GM23248 (cell line): ENCODE measurements around the gene AFAP1L1. TPM values are rescaled to one million over a fixed set of nuclear protein-coding genes. Genes with fewer than 3 reads are reported as not detected.
A peak's percentile ranks its signal among the peaks of the same experiment; 100 is the strongest.

Source experiments
- DNase-seq: peaks from one replicate; pipeline ENCODE4 v3.0.0-alpha.2; 2015
- H2AFZ ChIP-seq: fragments of 200-600 bp; sonication (generic); 2 replicates; pipeline ENCODE4 v1.6.1; 2016; ENCODE audit warnings: antibody characterized with exemption
- H3F3A ChIP-seq: fragments of 200-600 bp; sonication (generic); 2 replicates; pipeline ENCODE4 v1.6.1; 2016; ENCODE audit warnings: mild to moderate bottlenecking, antibody characterized with exemption, mixed run types; ENCODE audit not compliant: insufficient read depth
- H3K27ac ChIP-seq: fragments of 200-600 bp; sonication (generic); 2 replicates; pipeline ENCODE4 v1.5.1; 2016; ENCODE audit warnings: mild to moderate bottlenecking
- H3K27me3 ChIP-seq: fragments of 200-600 bp; sonication (generic); replicated peaks from 2 replicates; pipeline ENCODE4 v1.6.1; 2016; ENCODE audit warnings: mild to moderate bottlenecking; ENCODE audit not compliant: insufficient read depth
- H3K36me3 ChIP-seq: fragments of 200-600 bp; sonication (generic); 2 replicates; pipeline ENCODE4 v1.6.1; 2016; ENCODE audit warnings: low read depth, mild to moderate bottlenecking
- H3K4me1 ChIP-seq: fragments of 200-600 bp; sonication (generic); 2 replicates; pipeline ENCODE4 v1.6.1; 2016; ENCODE audit warnings: mild to moderate bottlenecking; ENCODE audit not compliant: insufficient read depth
- H3K4me2 ChIP-seq: fragments of 200-600 bp; sonication (generic); one replicate; pipeline ENCODE4 v1.6.1; 2016; ENCODE audit warnings: mild to moderate bottlenecking; ENCODE audit not compliant: unreplicated experiment
- H3K4me3 ChIP-seq: fragments of 200-600 bp; sonication (generic); 2 replicates; pipeline ENCODE4 v1.5.1; 2016; ENCODE audit warnings: mild to moderate bottlenecking
- H3K79me2 ChIP-seq: fragments of 200-600 bp; sonication (generic); 2 replicates; pipeline ENCODE4 v1.6.1; 2016; ENCODE audit warnings: mild to moderate bottlenecking; ENCODE audit not compliant: insufficient read depth
- H3K9ac ChIP-seq: fragments of 200-600 bp; sonication (generic); 2 replicates; pipeline ENCODE4 v1.6.1; 2016; ENCODE audit warnings: mild to moderate bottlenecking
- H3K9me2 ChIP-seq: fragments of 200-600 bp; sonication (generic); 2 replicates; pipeline ENCODE4 v1.6.1; 2016; ENCODE audit warnings: mixed run types, mild to moderate bottlenecking, moderate library complexity; ENCODE audit not compliant: insufficient read depth
- H3K9me3 ChIP-seq: fragments of 200-600 bp; sonication (generic); one replicate; pipeline ENCODE4 v1.6.1; 2017; ENCODE audit warnings: low read depth
- H4K20me1 ChIP-seq: fragments of 200-600 bp; sonication (generic); 2 replicates; pipeline ENCODE4 v1.6.0; 2016; ENCODE audit not compliant: insufficient read depth
- EZH2 ChIP-seq: fragments of 200-600 bp; sonication (generic); IDR thresholded peaks from 2 replicates; pipeline ENCODE4 v1.6.1; 2018; ENCODE audit warnings: antibody characterized with exemption, mild to moderate bottlenecking; ENCODE audit not compliant: insufficient read depth, poor library complexity, severe bottlenecking
- EZH2phosphoT487 ChIP-seq: fragments of 200-600 bp; sonication (generic); IDR thresholded peaks from 2 replicates; pipeline ENCODE4 v1.6.1; 2018; ENCODE audit warnings: antibody characterized with exemption, moderate library complexity, mild to moderate bottlenecking, low read depth; ENCODE audit not compliant: insufficient read depth
- WGBS, 2 experiments: methylation state at CpG; one replicate each; pipeline ENCODE4 v1.1.6; 2015 to 2017; ENCODE audit warnings: low lambda C conversion rate in 2 of 2, low coverage in 1 of 2; ENCODE audit errors: missing lambda C conversion rate in 2 of 2; 5-methylcytosine and 5-hydroxymethylcytosine counted together
- in situ Hi-C: fragments of 300-500 bp; cut with MboI; formaldehyde crosslinking; loops from 2 replicates; pipeline ENCODE4 v1.15.0; 2020
- polyA plus RNA-seq: library from polyadenylated mRNA; unstranded; fragments of >200 nt; fragmentation: Nextera tagmentation; extraction: Ambion mirVana; gene quantifications from 2 replicates; pipeline ENCODE4 v1.2.1, GENCODE V29; 2016
- total RNA-seq: library from RNA; depleted of rRNA; stranded (reverse); fragments of >200 nt; shearing (Covaris generic); gene quantifications from 2 replicates; pipeline ENCODE4 v1.2.3, GENCODE V29; 2014

Gene AFAP1L1
- total and polyA plus RNA-seq, 2 experiments from 2014 or later = 0.76 to 1.3 TPM

DNA sequence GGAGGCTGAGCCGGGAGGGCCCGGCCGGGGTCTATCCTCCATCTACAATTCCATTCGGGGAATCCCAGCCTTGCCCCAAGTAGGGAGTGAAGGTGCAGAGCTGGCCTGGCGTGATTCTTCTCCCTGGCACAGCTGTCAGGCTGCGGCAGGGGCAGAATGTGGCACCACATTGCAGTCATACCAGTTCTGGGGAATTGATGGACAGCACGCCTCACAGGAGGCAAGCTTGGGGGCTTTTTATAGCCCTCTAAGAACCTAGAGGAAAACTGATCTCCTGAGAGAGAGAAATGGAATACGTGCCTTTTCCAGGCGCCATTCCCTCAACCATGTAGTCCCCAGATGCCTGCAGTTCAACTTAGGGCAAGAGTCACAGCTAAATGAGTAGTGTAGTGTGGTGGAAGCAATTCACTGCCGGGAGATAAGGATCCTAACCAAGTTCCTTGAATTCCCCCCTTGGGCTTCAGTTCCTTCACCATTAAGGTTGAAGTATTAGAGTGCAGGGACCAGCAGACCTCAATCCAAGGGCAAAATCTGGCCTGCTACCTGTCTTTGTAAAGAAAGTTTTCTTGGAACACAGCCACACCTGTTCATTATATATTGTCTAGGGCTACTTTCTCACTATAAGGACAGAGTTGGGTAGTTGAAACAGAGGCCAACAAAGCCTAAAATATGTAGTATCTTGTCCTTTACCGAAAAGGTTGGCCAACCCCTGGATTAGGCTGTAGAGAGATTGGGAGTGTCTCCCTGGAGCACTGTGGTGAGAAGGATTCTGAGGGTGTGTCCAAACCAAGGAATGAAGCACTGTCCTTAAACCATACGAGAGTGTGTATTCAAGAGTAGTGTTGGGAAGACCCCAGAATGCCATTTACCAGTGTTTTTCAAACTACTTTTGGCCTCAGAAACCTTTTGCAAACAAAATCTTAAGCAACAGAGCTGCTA lies 10.6 kb downstream of the AFAP1L1 start:
- Histone ChIP-seq H3K27me3 (no peaks in the 10 kb centered on the region), H4K20me1 (no peaks in the 10 kb centered on the region), H3K36me3 (no peaks in the 10 kb centered on the region), H3K9me2 (no peaks in the 10 kb centered on the region), H3K4me1 (peaks cover 15% of the 10 kb centered on the region), H3K27ac (no peak overlapping the region), H3K9me3 (no peaks in the 10 kb centered on the region), H3K4me2 (no peak overlapping the region), H3K4me3 (no peak overlapping the region), H3F3A (peaks cover 10% of the 10 kb centered on the region), H3K79me2 (no peaks in the 10 kb centered on the region), H3K9ac (no peak overlapping the region), H2AFZ (no peak overlapping the region)
- TF ChIP-seq EZH2 (no peak), EZH2phosphoT487 (no peak)
- in situ Hi-C loops = no loop called here
- WGBS, 2 experiments = 89 to 92% methylated on average over 12 of the region's 12 CpGs
- DNase-seq = no peak

DNA sequence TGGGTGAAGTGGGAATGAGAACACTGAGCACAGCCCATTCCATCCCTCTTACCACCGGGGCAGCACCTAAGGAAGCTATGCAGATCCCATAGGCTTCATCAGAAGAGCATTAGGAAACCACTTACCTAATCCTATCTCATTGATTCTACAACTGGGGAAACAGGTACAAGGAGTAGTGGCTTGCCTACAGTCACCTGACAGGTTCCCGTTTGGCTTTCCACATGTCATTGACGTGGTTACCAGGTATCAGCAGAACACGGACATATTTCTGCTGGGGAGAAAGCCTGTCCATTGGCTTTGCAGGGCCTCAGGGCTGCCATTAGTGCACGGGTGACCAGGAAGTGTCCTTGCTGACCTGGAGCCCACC lies 11.3 kb downstream of the AFAP1L1 start:
- TF ChIP-seq EZH2 (no peak), EZH2phosphoT487 (no peak)
- H3K27ac ChIP-seq = no peak overlapping the region
- no peak for DNase-seq
- H3K27me3 ChIP-seq = no peaks in the 10 kb centered on the region
- in situ Hi-C loops = no loop called here
- H3K36me3 ChIP-seq = no peaks in the 10 kb centered on the region
- no peak overlapping the region for H3K4me2 ChIP-seq
- no peak overlapping the region for H3K9ac ChIP-seq
- peaks cover 15% of the 10 kb centered on the region for H3K4me1 ChIP-seq
- no peaks in the 10 kb centered on the region for H3K9me3 ChIP-seq
- H3K9me2 ChIP-seq = no peaks in the 10 kb centered on the region
- peaks cover 10% of the 10 kb centered on the region for H3F3A ChIP-seq
- H4K20me1 ChIP-seq = no peaks in the 10 kb centered on the region
- H2AFZ ChIP-seq = no peak overlapping the region
- no peak overlapping the region for H3K4me3 ChIP-seq
- 95 to 96% methylated on average over 5 of the region's 5 CpGs for WGBS, 2 experiments
- H3K79me2 ChIP-seq = no peaks in the 10 kb centered on the region

GRCh38 chr5:149283626-149284480 lies 12.2 kb downstream of the AFAP1L1 start:
- H3K27ac ChIP-seq = peak overlapping the region; percentile 52
- H3K4me3 ChIP-seq = peak overlapping the region; percentile 55
- no peaks in the 10 kb centered on the region for H3K79me2 ChIP-seq
- no peaks in the 10 kb centered on the region for H3K9me3 ChIP-seq
- DNase-seq = peak; percentile 73
- H4K20me1 ChIP-seq = no peaks in the 10 kb centered on the region
- H3F3A ChIP-seq = peaks cover 10% of the 10 kb centered on the region
- TF ChIP-seq EZH2 = no peak
- TF ChIP-seq EZH2phosphoT487 = no peak
- peaks cover 15% of the 10 kb centered on the region for H3K4me1 ChIP-seq
- H3K4me2 ChIP-seq = peak overlapping the region; percentile 71
- in situ Hi-C loops = no loop called here
- peak overlapping the region; percentile 63 for H3K9ac ChIP-seq
- no peaks in the 10 kb centered on the region for H3K36me3 ChIP-seq
- 18 to 20% methylated on average over 11 of the region's 11 CpGs for WGBS, 2 experiments
- H3K9me2 ChIP-seq = no peaks in the 10 kb centered on the region
- H2AFZ ChIP-seq = peak overlapping the region; percentile 77
- no peaks in the 10 kb centered on the region for H3K27me3 ChIP-seq

- H3K9me2 ChIP-seq = no peaks in the 10 kb centered on the region
- H3K9ac ChIP-seq = peak overlapping the region; percentile 63
- TF ChIP-seq EZH2 = no peak
- TF ChIP-seq EZH2phosphoT487 = no peak
- H4K20me1 ChIP-seq = no peaks in the 10 kb centered on the region
- H3K4me1 ChIP-seq = peaks cover 15% of the 10 kb centered on the region
- peaks cover 10% of the 10 kb centered on the region for H3F3A ChIP-seq
- WGBS, 2 experiments = 4 to 5% methylated on average over 5 of the region's 5 CpGs
- H3K4me3 ChIP-seq = peak overlapping the region; percentile 55
- peak overlapping the region; percentile 52 for H3K27ac ChIP-seq
- peak overlapping the region; percentile 71 for H3K4me2 ChIP-seq
- H2AFZ ChIP-seq = peak overlapping the region; percentile 77
- no peaks in the 10 kb centered on the region for H3K36me3 ChIP-seq
- DNase-seq = peak; percentile 83
- in situ Hi-C loops = no loop called here
- H3K9me3 ChIP-seq = no peaks in the 10 kb centered on the region
- H3K27me3 ChIP-seq = no peaks in the 10 kb centered on the region
- no peaks in the 10 kb centered on the region for H3K79me2 ChIP-seq
These were observed 12.8 kb downstream of the AFAP1L1 start for GRCh38 chr5:149284501-149284900.
